GM18526 (cell line): ENCODE measurements around the gene MYO16.

Source experiments
- POLR2A ChIP-seq: IDR thresholded peaks from 3 replicates; pipeline ENCODE4 v1.6.1; 2011; ENCODE audit not compliant: insufficient read length; ENCODE audit errors: extremely low read depth

Gene MYO16

DNA sequence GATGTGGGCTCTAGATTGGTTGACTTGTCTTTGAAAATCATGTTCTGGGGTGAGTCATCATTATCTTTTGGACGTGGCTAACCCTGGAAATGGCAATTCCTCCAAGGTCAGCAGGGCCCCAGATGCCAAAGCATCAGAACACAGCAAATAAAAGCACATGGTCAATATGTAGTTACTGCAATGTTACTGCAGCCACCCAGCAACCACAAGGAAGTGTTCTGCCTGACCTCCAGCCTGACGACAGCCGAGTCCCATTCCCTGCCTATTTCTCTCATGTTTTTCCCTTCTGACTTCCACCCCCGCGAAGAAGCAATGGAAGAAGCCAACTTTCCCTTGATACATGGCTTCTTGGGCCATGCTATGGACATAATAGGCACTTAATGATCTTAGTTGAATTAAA is 579.1 kb downstream of the MYO16 start:
- no peak for TF ChIP-seq POLR2A

DNA sequence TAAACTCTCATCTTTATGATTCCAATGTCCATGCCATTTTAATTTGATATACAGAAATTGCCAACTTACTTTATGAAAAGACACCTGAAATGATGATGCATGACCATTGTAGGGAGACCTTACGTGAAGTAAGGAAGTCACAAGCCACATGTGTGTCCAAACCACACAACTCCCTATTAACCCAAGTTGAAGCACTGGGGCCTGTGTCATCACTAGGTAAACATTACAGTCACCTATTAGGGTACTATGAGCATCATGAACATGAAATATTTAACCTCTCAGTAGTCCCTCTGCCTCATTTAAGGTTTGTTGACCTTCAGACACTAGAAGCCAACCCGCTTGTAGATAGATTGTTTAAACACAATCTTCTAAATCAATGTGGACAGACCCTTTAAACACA is 580.1 kb downstream of the MYO16 start:
- TF ChIP-seq POLR2A: no peak

DNA sequence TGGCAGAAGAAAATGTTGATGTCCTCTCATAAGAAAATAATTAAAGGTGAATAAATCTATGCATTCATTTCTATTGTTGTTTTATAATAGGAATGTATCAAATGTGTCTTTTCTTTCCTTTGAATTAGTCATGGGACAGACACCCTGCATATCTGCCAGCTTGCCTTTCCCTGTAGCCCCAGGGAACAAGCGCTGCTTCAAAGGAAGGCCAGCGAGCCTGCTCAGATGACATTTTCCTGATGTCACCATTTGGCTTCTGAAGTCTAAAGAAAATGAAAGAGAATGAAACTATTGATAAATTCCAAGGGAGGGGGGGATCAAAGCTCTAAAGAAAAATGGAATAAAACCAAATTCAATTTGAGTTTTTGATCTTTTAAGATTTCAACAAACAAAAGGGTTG is 582.2 kb downstream of the MYO16 start:
- no peak for TF ChIP-seq POLR2A

DNA sequence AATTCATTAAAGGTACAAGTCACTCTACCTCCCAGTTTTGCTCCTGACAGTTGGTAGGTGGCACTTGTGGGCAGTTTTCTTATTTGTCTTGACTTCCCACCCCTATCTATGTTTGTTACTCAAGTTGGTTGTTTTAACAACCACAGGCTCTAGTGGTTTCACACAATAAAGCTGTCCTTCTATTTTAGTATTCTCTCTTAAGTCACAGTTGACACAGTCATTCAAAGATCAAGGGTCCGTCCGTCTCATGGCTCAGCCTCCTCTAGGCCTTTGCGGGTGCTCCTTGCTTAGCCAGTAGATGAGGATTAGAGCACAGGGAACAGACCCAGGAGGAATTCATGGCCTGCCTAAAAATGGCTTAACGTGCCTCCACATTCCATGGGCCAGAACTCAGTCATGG is 583.2 kb downstream of the MYO16 start:
- no peak for TF ChIP-seq POLR2A

DNA sequence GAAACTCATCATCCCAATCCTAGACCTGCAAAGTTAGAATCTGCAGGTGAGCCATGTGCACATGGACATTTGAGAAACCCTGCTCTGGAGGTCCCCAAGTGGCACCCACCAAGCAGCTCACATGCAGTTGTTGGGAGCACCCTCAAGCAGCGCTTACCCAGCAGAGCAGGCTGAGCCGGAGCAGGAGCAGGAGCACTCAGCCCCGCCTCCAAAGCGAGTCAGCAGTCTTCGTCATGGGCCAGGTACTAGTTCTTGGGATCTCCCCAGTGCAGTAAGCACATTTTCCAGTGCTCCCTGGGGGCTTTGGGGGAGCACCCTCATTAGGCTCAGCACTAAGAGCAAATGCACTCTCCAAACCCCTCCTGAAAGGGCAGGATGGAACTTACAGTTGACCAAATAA is 584.3 kb downstream of the MYO16 start:
- TF ChIP-seq POLR2A: no peak

DNA sequence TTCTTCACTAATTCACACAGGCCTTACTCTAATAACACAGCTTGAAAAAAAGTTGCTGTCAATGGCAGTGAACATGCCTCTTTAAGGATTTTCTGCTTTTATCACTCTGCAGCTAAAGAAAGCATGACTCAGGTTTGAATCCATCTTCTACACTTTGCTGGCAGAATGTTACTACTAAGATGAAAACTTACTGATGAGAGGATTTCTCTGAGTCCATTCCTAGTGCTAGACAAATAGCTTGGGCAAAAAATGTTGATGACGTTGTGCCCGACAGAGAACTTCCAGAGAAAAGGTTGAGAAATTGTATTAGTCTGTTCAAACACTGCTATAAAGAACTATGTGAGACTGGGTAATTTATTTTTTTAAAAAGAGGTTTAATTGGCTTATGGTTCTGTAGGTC is 585.0 kb downstream of the MYO16 start:
- TF ChIP-seq POLR2A: no peak

DNA sequence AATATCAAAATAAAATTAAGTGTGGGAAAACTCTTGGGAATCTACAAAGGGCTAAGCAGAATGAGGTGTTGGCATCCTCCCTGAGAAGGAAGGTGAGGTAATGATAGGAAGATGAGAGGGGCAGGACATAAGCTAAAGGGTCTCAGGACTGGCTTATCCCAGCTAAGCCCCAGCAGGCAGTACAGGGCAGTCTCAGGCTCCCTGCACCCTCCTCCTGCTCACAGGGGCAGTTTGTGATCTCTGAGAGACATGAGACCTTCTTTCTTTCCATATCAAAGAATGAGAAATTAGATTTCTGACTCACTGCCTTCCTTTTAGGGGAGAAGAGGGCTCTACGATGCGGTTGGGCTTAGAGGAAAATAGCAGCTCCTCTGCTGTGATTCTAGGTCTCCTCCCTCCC is 586.0 kb downstream of the MYO16 start:
- no peak for TF ChIP-seq POLR2A

DNA sequence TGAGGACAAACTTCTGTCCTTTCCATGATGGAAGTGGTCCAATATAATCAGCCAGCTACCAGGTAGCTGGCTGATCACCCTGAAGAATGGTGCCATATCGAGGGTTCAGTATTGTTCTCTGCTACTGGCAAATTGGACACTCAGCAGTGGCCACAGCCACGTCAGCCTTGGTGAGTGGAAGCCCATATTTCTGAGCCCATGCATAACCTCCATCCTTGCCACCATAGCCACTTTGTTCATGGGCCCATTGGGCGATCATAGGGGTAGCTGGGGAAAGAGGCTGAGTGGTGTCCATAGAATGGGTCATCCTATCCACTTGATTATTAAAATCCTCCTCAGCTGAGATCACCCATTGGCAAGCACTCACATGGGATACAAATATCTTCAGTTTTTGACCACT is 591.2 kb downstream of the MYO16 start:
- TF ChIP-seq POLR2A: no peak

DNA sequence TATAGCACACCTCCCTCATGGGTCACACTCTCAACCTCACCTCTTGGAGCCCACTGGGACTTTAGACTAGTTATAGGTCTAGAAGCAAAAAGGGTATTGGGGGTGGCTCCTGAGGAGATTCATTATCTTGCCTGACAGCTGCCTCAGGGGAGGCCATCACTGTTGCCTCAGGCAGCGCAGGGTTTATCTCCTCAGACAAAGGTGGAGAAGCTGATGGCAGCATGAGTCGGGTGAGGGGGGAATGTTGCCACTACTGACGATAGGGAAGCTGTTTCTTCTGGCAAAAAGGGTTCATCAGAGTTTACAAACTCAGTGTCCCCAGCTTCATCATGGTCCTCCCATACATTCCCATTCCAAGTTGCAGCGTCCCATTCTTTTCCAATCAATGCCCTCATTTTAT is 594.6 kb downstream of the MYO16 start:
- TF ChIP-seq POLR2A: no peak

DNA sequence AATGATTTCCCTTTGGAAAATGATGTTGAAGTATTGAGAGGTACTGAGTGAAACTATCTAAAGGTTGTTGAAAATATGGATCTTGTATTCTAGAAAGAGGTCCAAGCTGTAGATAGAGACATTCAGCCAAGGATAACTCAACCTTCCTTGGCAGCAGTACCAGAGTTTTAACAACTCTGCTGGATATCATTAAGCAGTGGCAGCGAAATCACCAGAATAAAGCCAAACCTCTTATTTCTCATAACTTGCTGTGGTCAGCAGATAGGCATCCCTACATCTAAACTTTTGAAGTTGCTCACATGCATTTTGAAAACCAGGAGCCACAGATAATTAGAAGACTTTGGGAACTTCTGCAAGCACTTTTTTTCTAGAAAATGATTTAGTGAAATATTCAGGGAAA is 597.2 kb downstream of the MYO16 start:
- TF ChIP-seq POLR2A: no peak

DNA sequence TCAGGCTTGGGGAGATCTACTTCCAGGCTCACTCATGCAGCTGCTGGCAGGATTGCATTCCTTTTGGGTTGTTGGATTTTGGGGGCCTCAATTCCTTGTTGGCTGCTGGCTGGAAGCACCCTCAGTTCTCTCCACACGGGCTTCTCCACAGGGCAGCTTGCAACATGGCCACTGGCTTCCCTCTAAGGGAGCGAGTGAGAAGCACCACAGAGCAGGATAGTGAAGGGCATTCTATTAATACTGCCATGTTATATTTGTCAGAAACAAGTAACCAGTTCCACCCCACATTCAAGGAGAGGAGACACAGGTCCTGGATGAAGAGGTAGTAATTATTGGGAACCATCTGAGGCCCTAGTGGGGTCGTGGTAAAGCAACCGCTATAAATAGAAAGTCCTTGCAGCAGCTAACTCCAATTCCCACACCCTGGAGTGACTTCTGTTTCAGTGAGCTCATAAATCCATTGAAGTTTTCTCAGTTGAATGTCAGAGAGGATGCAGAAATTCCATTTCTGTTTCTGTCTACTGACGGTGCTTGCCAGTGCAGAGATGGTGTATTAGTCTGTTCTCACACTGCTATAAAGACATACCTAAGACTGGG is 598.0 kb downstream of the MYO16 start:
- TF ChIP-seq POLR2A: no peak

DNA sequence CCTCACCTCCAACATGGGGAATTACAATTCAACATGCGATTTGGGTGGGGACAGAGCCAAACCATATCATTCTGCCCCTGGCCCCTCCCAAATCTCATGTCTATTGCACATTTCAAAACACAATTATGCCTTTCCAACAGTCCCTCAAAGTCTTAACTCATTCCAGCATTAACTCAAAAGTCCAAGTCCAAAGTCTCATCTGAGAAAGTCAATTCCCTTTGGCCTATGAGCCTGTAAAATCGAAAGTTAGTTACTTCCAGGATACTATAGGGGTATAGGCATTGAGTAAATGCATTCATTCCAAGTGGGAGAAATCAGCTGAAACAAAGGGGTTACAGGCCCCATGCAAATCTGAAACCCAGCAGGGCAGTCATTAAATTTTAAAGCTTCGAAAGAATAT is 598.8 kb downstream of the MYO16 start:
- no peak for TF ChIP-seq POLR2A

DNA sequence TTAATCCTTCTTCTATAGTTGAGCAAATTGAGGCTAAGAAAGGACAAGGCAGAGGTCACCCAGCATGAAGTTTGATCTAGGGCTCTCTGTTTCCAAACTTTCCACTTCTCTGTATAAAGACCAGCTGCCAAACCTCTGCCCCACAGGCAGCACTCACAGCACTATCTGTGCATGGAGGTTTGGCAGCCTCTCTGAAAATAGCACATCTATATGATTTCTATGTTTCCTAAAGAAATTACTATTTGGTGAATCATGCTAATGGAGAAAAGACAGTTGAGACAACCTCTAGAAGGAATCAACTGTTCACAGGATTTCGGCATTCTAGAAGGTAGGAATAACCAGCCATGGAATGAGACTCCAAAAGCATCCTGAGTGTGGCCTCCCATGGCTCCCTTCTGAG is 602.5 kb downstream of the MYO16 start:
- TF ChIP-seq POLR2A: no peak

DNA sequence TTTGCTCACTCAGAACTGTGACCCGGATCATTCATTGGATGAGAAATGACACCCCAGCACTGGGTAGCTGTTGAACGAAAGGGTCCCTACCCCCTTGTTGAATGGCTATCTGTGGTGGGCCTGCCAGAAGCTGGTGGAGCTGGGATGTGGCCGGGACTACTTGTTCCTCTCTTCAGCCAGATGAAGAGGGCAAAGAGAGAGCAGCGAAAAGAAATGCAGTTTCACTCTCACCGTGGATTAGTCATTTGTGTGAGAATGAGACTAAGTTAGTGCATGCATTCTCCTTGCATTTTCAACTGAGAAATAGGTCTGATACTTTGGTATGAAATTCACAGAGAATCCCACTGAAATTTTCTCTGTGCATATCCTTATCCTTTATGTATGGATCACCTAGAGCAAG is 603.9 kb downstream of the MYO16 start:
- no peak for TF ChIP-seq POLR2A

DNA sequence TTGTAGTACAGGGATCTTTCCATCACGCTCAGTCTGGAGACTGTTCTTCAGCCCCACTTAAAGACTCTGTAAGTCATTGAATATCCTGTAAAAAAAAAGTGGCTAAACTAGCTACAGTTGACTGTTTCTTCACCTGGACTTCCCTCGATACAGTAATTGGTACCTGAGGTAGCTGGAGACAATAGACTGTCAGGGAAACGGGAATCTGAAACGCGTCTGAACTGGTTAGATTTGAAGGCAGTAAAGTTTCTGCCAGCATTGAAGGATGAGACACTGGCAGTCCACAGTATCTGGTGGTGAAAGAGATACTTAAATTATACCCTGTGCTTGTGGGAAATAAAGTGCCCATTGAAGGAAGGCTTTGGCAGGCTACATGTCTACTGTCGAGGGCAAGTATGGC is 606.5 kb downstream of the MYO16 start:
- TF ChIP-seq POLR2A: no peak

DNA sequence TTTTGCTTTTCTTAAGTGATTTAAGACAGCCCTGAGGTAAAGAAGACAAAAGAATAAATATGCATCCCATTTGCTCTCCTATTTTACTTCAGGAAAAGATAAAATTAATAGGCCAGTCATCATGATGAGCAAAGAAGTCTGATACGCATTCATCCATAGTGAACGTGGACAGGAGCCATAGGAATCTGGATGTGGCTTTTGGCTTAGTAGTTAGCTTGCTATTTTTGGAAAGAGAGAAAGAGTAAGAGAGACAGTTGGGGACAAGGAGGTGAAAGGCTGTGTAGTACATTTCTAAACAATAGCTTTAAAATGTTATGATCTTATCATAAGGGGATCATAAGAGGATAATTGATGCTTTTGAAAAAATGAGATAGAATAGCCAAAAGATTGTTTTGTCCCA is 611.7 kb downstream of the MYO16 start:
- no peak for TF ChIP-seq POLR2A

DNA sequence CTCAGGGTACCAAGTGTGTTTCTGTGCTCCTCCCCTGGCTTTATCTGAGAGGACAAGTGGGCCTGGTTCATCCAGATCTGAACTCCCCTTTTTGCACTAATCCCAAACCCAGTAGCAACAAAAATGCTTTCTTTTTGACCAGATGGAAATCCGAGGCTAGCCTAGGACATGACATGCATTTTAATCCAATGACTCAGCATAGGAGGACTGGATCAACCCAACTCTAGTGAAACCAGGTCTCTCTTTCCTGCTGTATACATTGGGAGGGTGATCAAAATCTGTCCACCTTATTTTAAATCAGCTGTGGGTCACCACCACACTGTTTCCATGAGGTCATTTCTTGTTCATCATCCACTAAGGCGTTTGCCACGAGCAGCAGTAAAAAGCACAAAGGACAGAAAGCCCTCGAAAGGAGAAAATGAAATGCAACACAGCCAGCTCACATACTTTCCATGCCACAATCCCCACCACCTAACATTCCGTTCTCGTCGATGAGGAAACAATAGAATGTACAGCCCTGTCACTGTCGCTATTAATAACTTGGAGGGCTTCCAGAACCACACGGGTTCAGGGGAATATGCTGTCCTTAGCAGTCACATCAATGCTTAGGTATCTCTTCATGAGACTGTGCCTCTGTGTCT is 614.0 kb downstream of the MYO16 start:
- no peak for TF ChIP-seq POLR2A

DNA sequence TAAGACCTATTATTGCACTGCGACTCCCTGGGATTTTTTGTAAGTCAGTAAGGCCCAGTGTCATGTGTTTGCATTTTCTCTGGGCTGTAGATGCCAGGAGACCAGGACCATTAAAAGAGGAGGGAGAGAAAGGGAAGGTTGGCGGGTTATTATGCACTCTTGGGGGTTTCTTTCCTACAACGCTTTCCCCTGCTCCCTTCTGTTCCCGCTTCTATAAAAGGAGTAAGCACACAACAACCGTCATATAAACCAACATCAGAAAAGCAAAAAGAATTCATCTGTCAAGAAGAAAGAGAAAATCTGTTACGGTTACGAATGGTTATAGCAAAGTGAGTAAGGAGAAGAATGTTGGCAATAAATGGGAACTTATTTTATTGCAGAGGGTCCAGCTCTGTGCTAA is 615.2 kb downstream of the MYO16 start:
- no peak for TF ChIP-seq POLR2A

DNA sequence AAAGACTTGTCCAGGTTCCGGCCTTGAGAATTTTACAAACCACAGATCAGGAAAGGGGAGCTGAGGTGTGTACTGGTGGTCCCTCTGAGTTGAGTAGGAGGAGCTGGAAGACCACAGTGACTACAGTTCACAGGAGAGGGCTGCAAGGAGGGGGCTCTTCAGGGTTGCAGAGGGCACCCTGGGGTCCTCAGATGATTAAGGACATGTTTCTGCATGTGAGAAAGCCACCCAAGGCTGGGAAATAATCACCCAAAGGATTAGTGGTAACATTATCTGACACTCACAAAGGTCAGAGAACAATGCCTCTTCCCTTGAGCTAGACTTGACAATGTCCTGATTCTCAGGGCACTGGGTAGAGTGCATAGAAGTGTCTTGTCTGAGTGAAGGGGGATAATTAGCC is 616.6 kb downstream of the MYO16 start:
- TF ChIP-seq POLR2A: no peak
